SU-DHL-6 (cell line): ENCODE results near the gene RBBP5.

ENCODE experiments used
- EZH2phosphoT487 ChIP-seq: fragments of 200-600 bp; sonication (generic), shearing (Covaris generic); conservative IDR thresholded peaks from 2 replicates; pipeline ENCODE4 v1.6.1; 2018; ENCODE audit warnings: mild to moderate bottlenecking, antibody characterized with exemption, low read length, moderate library complexity, mixed read lengths
- TF ChIP-seq, protein P1 (sequence below): fragments of 200-600 bp; sonication (generic); IDR thresholded peaks from one replicate; pipeline ENCODE4 v1.5.1; 2017; ENCODE audit warnings: antibody characterized with exemption, mild to moderate bottlenecking, low read length, moderate library complexity; ENCODE audit not compliant: insufficient read depth, poor library complexity, severe bottlenecking

DNA sequence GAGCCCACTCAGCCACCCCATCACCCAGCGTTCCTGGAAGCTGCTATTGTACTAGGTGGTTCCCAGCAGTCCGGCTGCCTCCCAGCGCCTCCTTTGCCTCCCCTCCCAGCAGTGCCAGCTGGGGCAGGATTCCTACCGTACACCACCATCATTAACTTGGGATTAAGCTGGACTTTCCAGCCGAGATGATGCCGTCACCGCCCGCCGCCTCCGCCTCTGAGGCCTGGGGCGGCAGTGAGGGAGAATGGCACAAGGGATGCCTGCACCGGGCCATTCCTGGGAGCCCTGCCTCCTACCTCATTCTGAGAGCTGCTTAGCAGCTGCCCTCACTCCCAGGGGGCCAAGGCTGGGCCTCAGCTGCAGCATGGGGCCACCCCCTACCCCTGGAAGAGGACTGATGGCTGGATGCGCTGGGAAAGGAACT, 65.6 kb downstream of the RBBP5 start:
- TF ChIP-seq, protein P1, sequence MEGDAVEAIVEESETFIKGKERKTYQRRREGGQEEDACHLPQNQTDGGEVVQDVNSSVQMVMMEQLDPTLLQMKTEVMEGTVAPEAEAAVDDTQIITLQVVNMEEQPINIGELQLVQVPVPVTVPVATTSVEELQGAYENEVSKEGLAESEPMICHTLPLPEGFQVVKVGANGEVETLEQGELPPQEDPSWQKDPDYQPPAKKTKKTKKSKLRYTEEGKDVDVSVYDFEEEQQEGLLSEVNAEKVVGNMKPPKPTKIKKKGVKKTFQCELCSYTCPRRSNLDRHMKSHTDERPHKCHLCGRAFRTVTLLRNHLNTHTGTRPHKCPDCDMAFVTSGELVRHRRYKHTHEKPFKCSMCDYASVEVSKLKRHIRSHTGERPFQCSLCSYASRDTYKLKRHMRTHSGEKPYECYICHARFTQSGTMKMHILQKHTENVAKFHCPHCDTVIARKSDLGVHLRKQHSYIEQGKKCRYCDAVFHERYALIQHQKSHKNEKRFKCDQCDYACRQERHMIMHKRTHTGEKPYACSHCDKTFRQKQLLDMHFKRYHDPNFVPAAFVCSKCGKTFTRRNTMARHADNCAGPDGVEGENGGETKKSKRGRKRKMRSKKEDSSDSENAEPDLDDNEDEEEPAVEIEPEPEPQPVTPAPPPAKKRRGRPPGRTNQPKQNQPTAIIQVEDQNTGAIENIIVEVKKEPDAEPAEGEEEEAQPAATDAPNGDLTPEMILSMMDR = no peak
- no peak for TF ChIP-seq EZH2phosphoT487
